Measurements from ENCODE around the gene GGNBP2.

Gene GGNBP2

GRCh38 chr17:36578671-36579070 is 34.0 kb downstream of the GGNBP2 start:
- Histone ChIP-seq H3K36me3 (ENCODE audit: insufficient read depth, low read length) (peaks cover 77% of the 10 kb centered on the region), H4K20me1 (ENCODE audit: insufficient read depth, low read length, poor library complexity, severe bottlenecking) (peaks cover 11% of the 10 kb centered on the region), H3F3A (ENCODE audit: low read depth) (no peaks in the 10 kb centered on the region), H3K79me2 (ENCODE audit: insufficient read depth, low read length) (peaks cover 19% of the 10 kb centered on the region; the same call in 1 of the 2 replicates), H3K4me1 (ENCODE audit: insufficient read depth, low read length, poor library complexity, severe bottlenecking) (no peaks in the 10 kb centered on the region), H2AFZ (ENCODE audit: low read length) (no peak overlapping the region), H3K4me3 (ENCODE audit: low read length, poor library complexity, severe bottlenecking) (no peak overlapping the region), H3K9ac (ENCODE audit: low read depth, low read length, poor library complexity, severe bottlenecking) (no peak overlapping the region), H3K9me3 (ENCODE audit: insufficient read depth, low read depth, low read length) (no peaks in the 10 kb centered on the region), H3K9me2 (replicated peaks; ENCODE audit: low read depth, low read length) (no peaks in the 10 kb centered on the region), H3K27me3 (ENCODE audit: insufficient read depth, low read length, poor library complexity, severe bottlenecking) (no peaks in the 10 kb centered on the region), H3K4me2 (ENCODE audit: low read depth, low read length, poor library complexity, severe bottlenecking) (no peak overlapping the region)
- no peak for TF ChIP-seq CTCF (conservative IDR thresholded peaks at IDR 0.05; ENCODE audit: low read length)
- no peak for TF ChIP-seq EZH2phosphoT487 (IDR thresholded peaks at IDR 0.05; ENCODE audit: borderline replicate concordance)

DNA sequence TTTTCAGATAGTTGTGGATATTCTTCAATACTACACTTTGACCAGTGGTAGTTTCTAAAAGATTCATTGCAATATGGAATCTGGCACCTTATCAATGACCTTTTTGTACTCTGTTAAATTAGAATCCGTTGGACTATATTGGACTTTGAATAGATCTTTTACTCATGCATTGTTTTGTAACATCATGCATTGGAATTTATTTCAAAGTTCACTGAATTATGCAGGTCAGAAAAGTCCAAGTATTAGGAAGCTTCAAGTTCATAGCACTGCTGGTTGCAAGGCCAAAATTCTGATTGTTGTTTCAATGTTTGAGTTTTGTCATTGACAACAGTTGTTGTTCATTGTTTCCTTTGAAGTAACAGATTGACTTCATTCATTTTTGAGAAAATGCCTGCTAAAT is 39.1 kb downstream of the GGNBP2 start:
- peaks cover 91% of the 10 kb centered on the region for H3K36me3 ChIP-seq (ENCODE audit: insufficient read depth, low read length)

GRCh38 chr17:36586138-36586537 is 41.4 kb downstream of the GGNBP2 start:
- H3K4me3 ChIP-seq (ENCODE audit: low read length, poor library complexity, severe bottlenecking), result no peak overlapping the region
- H3K79me2 ChIP-seq (ENCODE audit: insufficient read depth, low read length), result no peaks in the 10 kb centered on the region
- no peaks in the 10 kb centered on the region for H3K9me3 ChIP-seq (ENCODE audit: insufficient read depth, low read depth, low read length)
- H3K4me2 ChIP-seq (ENCODE audit: low read depth, low read length, poor library complexity, severe bottlenecking), result no peak overlapping the region
- H3K9ac ChIP-seq (ENCODE audit: low read depth, low read length, poor library complexity, severe bottlenecking), result no peak overlapping the region
- peaks cover 6% of the 10 kb centered on the region for H3F3A ChIP-seq (ENCODE audit: low read depth)
- TF ChIP-seq EZH2phosphoT487 (IDR thresholded peaks at IDR 0.05; ENCODE audit: borderline replicate concordance), result no peak
- no peak for TF ChIP-seq CTCF (conservative IDR thresholded peaks at IDR 0.05; ENCODE audit: low read length)
- H3K4me1 ChIP-seq (ENCODE audit: insufficient read depth, low read length, poor library complexity, severe bottlenecking), result no peaks in the 10 kb centered on the region
- no peaks in the 10 kb centered on the region for H3K27me3 ChIP-seq (ENCODE audit: insufficient read depth, low read length, poor library complexity, severe bottlenecking)
- H3K9me2 ChIP-seq (replicated peaks; ENCODE audit: low read depth, low read length), result no peaks in the 10 kb centered on the region
- peaks cover 90% of the 10 kb centered on the region for H3K36me3 ChIP-seq (ENCODE audit: insufficient read depth, low read length)
- H4K20me1 ChIP-seq (ENCODE audit: insufficient read depth, low read length, poor library complexity, severe bottlenecking), result no peaks in the 10 kb centered on the region
- H2AFZ ChIP-seq (ENCODE audit: low read length), result no peak overlapping the region

More for the DNA sequence above, 39.1 kb downstream of the GGNBP2 start:
- Histone ChIP-seq H3K9me2 (replicated peaks; ENCODE audit: low read depth, low read length) (no peaks in the 10 kb centered on the region), H2AFZ (ENCODE audit: low read length) (no peak overlapping the region), H3K9me3 (ENCODE audit: insufficient read depth, low read depth, low read length) (no peaks in the 10 kb centered on the region), H3K4me2 (ENCODE audit: low read depth, low read length, poor library complexity, severe bottlenecking) (no peak overlapping the region), H3K9ac (ENCODE audit: low read depth, low read length, poor library complexity, severe bottlenecking) (no peak overlapping the region), H3K4me3 (ENCODE audit: low read length, poor library complexity, severe bottlenecking) (no peak overlapping the region), H3K27me3 (ENCODE audit: insufficient read depth, low read length, poor library complexity, severe bottlenecking) (no peaks in the 10 kb centered on the region), H3K4me1 (ENCODE audit: insufficient read depth, low read length, poor library complexity, severe bottlenecking) (no peaks in the 10 kb centered on the region), H3F3A (ENCODE audit: low read depth) (no peaks in the 10 kb centered on the region; the same call in 1 of the 2 replicates), H4K20me1 (ENCODE audit: insufficient read depth, low read length, poor library complexity, severe bottlenecking) (no peaks in the 10 kb centered on the region), H3K79me2 (ENCODE audit: insufficient read depth, low read length) (no peaks in the 10 kb centered on the region)
- no peak for TF ChIP-seq CTCF (conservative IDR thresholded peaks at IDR 0.05; ENCODE audit: low read length)
- no peak for TF ChIP-seq EZH2phosphoT487 (IDR thresholded peaks at IDR 0.05; ENCODE audit: borderline replicate concordance)
